Fibroblast of lung (primary cell): ENCODE data around the gene ITPR2. TPM values are rescaled to one million over a fixed set of nuclear protein-coding genes. Genes with fewer than 3 reads are reported as not detected.

Experiments
- DNase-seq, 2 donors: peaks; one replicate each; pipeline versions ENCODE4 v3.0.0 to v3.0.0-alpha.2; 2010; ENCODE audit warnings: low read depth in 2 of 2
- H2AFZ ChIP-seq: 2 replicates; pipeline ENCODE4 v1.5.1; 2012; ENCODE audit warnings: low read length, control low read depth, inconsistent platforms
- H3K27ac ChIP-seq: 2 replicates; pipeline ENCODE4 v1.5.1; 2011; ENCODE audit warnings: low read length, control low read depth; ENCODE audit not compliant: insufficient read depth
- H3K27me3 ChIP-seq: 2 replicates; pipeline ENCODE4 v1.5.1; 2011; ENCODE audit warnings: mild to moderate bottlenecking, low read length; ENCODE audit not compliant: control insufficient read depth, insufficient read depth
- H3K36me3 ChIP-seq: 2 replicates; pipeline ENCODE4 v1.5.1; 2011; ENCODE audit warnings: low read length; ENCODE audit not compliant: control insufficient read depth, insufficient read depth
- H3K4me1 ChIP-seq: 2 replicates; pipeline ENCODE4 v1.5.1; 2011; ENCODE audit warnings: low read length; ENCODE audit not compliant: control insufficient read depth, insufficient read depth; ENCODE audit errors: extremely low read depth
- H3K4me2 ChIP-seq: 2 replicates; pipeline ENCODE4 v1.5.1; 2011; ENCODE audit warnings: low read length, control low read depth; ENCODE audit not compliant: insufficient read depth; ENCODE audit errors: extremely low read depth
- H3K4me3 ChIP-seq, 4 experiments: fragments of 200-600 bp in 1 of 4; sonication (generic) in 1 of 4; replicated peaks in 1 of 4; 2 replicates each; pipeline ENCODE4 v1.5.1; 2011 to 2016; ENCODE audit warnings: low read length in 4 of 4, low read depth in 3 of 4, mild to moderate bottlenecking in 3 of 4, control low read depth in 2 of 4, inconsistent platforms in 1 of 4, mixed read lengths in 1 of 4; ENCODE audit not compliant: insufficient read depth in 1 of 4; ENCODE audit errors: control extremely low read depth in 1 of 4
- H3K79me2 ChIP-seq: 2 replicates; pipeline ENCODE4 v1.5.1; 2012; ENCODE audit warnings: mild to moderate bottlenecking, low read length, inconsistent platforms; ENCODE audit not compliant: control insufficient read depth, insufficient read depth
- H3K9ac ChIP-seq: 2 replicates; pipeline ENCODE4 v1.5.1; 2011; ENCODE audit warnings: mild to moderate bottlenecking, low read length, control low read depth; ENCODE audit not compliant: insufficient read depth
- H3K9me3 ChIP-seq: 2 replicates; pipeline ENCODE4 v1.5.1; 2012; ENCODE audit warnings: low read depth, low read length; ENCODE audit not compliant: control insufficient read depth, insufficient read depth
- H4K20me1 ChIP-seq: 2 replicates; pipeline ENCODE4 v1.5.1; 2011; ENCODE audit warnings: low read length; ENCODE audit not compliant: control insufficient read depth, insufficient read depth; ENCODE audit errors: extremely low read depth
- EZH2 ChIP-seq: IDR thresholded peaks from 2 replicates; pipeline ENCODE4 v1.5.1; 2012; ENCODE audit warnings: low read length, control low read depth, mild to moderate bottlenecking; ENCODE audit errors: missing control alignments
- polyA plus RNA-seq, 2 donors: library from polyadenylated mRNA; depleted of rRNA in 1 of 2; stranded (reverse) in 1 of 2; unstranded in 1 of 2; fragments of >200 nt; gene quantifications; 2 replicates each; pipeline ENCODE4 v1.2.1, GENCODE V29; 2011 to 2012; ENCODE audit warnings: missing spikeins in 1 of 2
- total RNA-seq: library from RNA; depleted of rRNA; stranded (reverse); fragments of >200 nt; gene quantifications from 2 replicates; pipeline ENCODE4 v1.2.1, GENCODE V29; 2014
- TF ChIP-seq, protein P1 (sequence below), 2 donors: IDR thresholded peaks in 1 of 2; conservative IDR thresholded peaks in 1 of 2; 1 replicate in 1 of 2; 2 replicates in 1 of 2; pipeline ENCODE4 v1.5.1; 2011 to 2012; ENCODE audit warnings: low read length in 2 of 2, control low read depth in 1 of 2, inconsistent platforms in 1 of 2, low read depth in 1 of 2, mild to moderate bottlenecking in 1 of 2

The ITPR2 gene
- total and polyA plus RNA-seq, 2 donors (not counting 1 experiment from before 2014, with no cell fraction given), result 5.1 to 24.6 TPM

DNA sequence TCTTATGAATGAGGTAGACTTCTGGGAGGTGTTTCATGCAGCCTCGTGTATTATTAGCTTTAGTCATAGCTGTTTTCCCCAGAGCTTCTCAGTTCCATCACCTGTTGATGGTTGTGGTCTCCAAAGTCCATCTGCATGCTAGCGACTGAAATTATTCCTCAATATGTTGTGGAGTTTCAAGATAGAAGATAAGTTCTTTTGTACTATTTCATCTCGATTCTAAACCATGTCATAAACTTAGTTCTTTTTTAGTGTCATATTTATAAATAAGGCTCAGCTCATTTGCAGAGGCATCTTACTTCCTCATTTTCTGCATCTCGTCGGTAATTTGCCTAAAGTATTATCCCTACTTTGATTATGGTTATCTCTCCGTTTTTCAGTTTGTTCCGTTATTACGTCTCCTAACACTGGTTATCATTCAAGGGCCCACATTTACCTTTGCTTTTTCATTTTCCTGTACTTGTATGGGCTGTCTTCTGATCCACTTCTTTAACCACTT, 119.1 kb downstream of the ITPR2 start:
- Histone ChIP-seq H3K27ac (no peak overlapping the region), H3K27me3 (no peaks in the 10 kb centered on the region), H3K79me2 (no peaks in the 10 kb centered on the region), H3K4me3 (no peak overlapping the region), H3K4me1 (no peaks in the 10 kb centered on the region), H2AFZ (no peak overlapping the region), H4K20me1 (no peaks in the 10 kb centered on the region), H3K9me3 (no peaks in the 10 kb centered on the region), H3K36me3 (no peaks in the 10 kb centered on the region), H3K4me2 (no peak overlapping the region), H3K9ac (no peak overlapping the region)
- no peak for TF ChIP-seq EZH2
- TF ChIP-seq, protein P1, sequence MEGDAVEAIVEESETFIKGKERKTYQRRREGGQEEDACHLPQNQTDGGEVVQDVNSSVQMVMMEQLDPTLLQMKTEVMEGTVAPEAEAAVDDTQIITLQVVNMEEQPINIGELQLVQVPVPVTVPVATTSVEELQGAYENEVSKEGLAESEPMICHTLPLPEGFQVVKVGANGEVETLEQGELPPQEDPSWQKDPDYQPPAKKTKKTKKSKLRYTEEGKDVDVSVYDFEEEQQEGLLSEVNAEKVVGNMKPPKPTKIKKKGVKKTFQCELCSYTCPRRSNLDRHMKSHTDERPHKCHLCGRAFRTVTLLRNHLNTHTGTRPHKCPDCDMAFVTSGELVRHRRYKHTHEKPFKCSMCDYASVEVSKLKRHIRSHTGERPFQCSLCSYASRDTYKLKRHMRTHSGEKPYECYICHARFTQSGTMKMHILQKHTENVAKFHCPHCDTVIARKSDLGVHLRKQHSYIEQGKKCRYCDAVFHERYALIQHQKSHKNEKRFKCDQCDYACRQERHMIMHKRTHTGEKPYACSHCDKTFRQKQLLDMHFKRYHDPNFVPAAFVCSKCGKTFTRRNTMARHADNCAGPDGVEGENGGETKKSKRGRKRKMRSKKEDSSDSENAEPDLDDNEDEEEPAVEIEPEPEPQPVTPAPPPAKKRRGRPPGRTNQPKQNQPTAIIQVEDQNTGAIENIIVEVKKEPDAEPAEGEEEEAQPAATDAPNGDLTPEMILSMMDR (conservative IDR thresholded peaks at IDR 0.05 in 1 of 2, IDR thresholded peaks at IDR 0.05 in 1 of 2; ENCODE audit: low read depth in 1 of 2, low read length in 2 of 2), result no peak
- no peak for DNase-seq

DNA sequence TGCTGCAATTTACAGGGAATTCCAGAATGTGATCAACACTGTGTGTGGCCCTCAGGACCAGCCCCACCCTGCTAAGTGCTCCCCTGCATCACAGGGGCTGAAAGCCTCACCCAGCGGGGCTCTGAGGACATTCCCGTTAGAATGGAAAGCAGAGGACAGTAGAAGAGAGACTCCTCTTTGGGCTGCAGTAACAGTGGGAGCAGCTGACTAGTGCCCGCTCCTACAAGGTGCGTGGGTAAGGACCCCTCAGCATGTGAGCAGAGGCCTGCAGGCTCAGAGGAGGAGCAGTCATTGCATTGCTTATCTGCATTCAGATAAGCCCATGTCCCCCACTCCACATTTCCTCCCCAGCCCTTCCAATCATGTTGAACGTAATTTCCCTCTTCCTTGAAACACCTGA, 120.1 kb downstream of the ITPR2 start:
- no peak for DNase-seq
- H3K9me3 ChIP-seq, result no peaks in the 10 kb centered on the region
- H3K27ac ChIP-seq, result no peak overlapping the region
- no peaks in the 10 kb centered on the region for H3K79me2 ChIP-seq
- no peaks in the 10 kb centered on the region for H3K27me3 ChIP-seq
- H3K36me3 ChIP-seq, result no peaks in the 10 kb centered on the region
- TF ChIP-seq EZH2, result no peak
- TF ChIP-seq, protein P1 (conservative IDR thresholded peaks at IDR 0.05 in 1 of 2, IDR thresholded peaks at IDR 0.05 in 1 of 2; ENCODE audit: low read depth in 1 of 2, low read length in 2 of 2), result no peak
- H2AFZ ChIP-seq, result no peak overlapping the region
- no peaks in the 10 kb centered on the region for H3K4me1 ChIP-seq
- H3K9ac ChIP-seq, result no peak overlapping the region
- no peaks in the 10 kb centered on the region for H4K20me1 ChIP-seq
- no peak overlapping the region for H3K4me3 ChIP-seq
- H3K4me2 ChIP-seq, result no peak overlapping the region

DNA sequence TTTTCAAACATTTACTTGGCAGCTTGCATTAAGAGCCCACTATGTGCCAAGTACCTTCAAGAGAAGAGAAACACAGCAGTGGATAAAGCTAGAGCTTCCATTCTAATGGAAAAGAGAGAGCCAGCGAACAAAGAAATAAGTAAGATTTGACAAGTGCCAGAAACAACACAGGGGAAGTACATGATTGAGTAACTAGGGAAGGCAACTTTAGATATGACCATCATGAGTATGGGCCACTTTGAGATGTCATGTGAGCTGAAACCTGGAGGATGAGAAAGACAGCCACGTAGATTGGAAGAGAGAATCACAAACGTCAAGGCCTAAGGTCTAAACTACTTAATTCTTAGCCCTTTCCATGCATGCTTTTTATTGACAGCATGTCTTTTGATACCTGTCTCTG, 121.4 kb downstream of the ITPR2 start:
- H3K4me1 ChIP-seq, result no peaks in the 10 kb centered on the region
- H3K9me3 ChIP-seq, result no peaks in the 10 kb centered on the region
- DNase-seq, result no peak

More for the DNA sequence above, 121.4 kb downstream of the ITPR2 start:
- H4K20me1 ChIP-seq, result no peaks in the 10 kb centered on the region
- H3K9ac ChIP-seq, result no peak overlapping the region
- no peak overlapping the region for H3K4me3 ChIP-seq
- no peak overlapping the region for H3K4me2 ChIP-seq
- no peaks in the 10 kb centered on the region for H3K79me2 ChIP-seq
- H3K36me3 ChIP-seq, result no peaks in the 10 kb centered on the region
- H3K27me3 ChIP-seq, result no peaks in the 10 kb centered on the region
- no peak overlapping the region for H3K27ac ChIP-seq
- no peak overlapping the region for H2AFZ ChIP-seq
- TF ChIP-seq, protein P1 (conservative IDR thresholded peaks at IDR 0.05 in 1 of 2, IDR thresholded peaks at IDR 0.05 in 1 of 2; ENCODE audit: low read depth in 1 of 2, low read length in 2 of 2), result no peak
- no peak for TF ChIP-seq EZH2
